ENCODE measurements around the gene PKDREJ. TPM values are rescaled to one million over a fixed set of nuclear protein-coding genes. Genes with fewer than 3 reads are reported as not detected.

Gene PKDREJ
- total and polyA plus RNA-seq, 4 donors = 0.02 to 0.06 (median 0.03) TPM

GRCh38 chr22:46262449-46263215 is 511 bp downstream of the PKDREJ start:
- ATAC-seq (ENCODE audit: insufficient read depth, low FRiP score) (peak; percentile 62), DNase-seq (peak; percentile 29 to 61 (median 44))
- H3K36me3 ChIP-seq (ENCODE audit: control insufficient read depth in 4 of 4, insufficient read depth in 4 of 4, low read length in 4 of 4) = no peaks in the 10 kb centered on the region
- H3K27me3 ChIP-seq (ENCODE audit: control insufficient read depth in 3 of 3, insufficient read depth in 3 of 3, low read length in 2 of 3) = peaks cover 0 to 31% (median 19%) of the 10 kb centered on the region in 3 donors
- no peak overlapping the region for H3K27ac ChIP-seq (ENCODE audit: low read depth in 1 of 2, low read length in 1 of 2)
- peak; percentile 28 for TF ChIP-seq CTCF (IDR thresholded peaks at IDR 0.05; ENCODE audit: control extremely low read depth, extremely low read depth)
- WGBS, 2 donors = 9 to 10% methylated on average over 60 to 109 of the region's 109 CpGs
- peaks cover 0 to 14% (median 0%) of the 10 kb centered on the region in 4 donors for H3K9me3 ChIP-seq (ENCODE audit: control insufficient read depth in 4 of 4, insufficient read depth in 3 of 4, low read length in 3 of 4)
- H3K4me1 ChIP-seq (ENCODE audit: control insufficient read depth in 5 of 5, insufficient read depth in 5 of 5, low read length in 5 of 5) = peaks cover 0 to 8% (median 3%) of the 10 kb centered on the region in 5 donors
- peak overlapping the region; percentile 38 for H3K4me3 ChIP-seq
- H3K9ac ChIP-seq (ENCODE audit: insufficient read depth in 1 of 2, low read length in 2 of 2) = no peak overlapping the region

GRCh38 chr22:46260038-46260437 is 3.1 kb downstream of the PKDREJ start:
- Histone ChIP-seq H3K4me3 (no peak overlapping the region), H3K9me3 (ENCODE audit: control insufficient read depth in 4 of 4, insufficient read depth in 3 of 4, low read length in 3 of 4) (peaks cover 0 to 19% (median 0%) of the 10 kb centered on the region in 4 donors), H3K9ac (ENCODE audit: insufficient read depth in 1 of 2, low read length in 2 of 2) (no peak overlapping the region), H3K36me3 (ENCODE audit: control insufficient read depth in 4 of 4, insufficient read depth in 4 of 4, low read length in 4 of 4) (no peaks in the 10 kb centered on the region), H3K4me1 (ENCODE audit: control insufficient read depth in 5 of 5, insufficient read depth in 5 of 5, low read length in 5 of 5) (peaks cover 0 to 8% (median 0%) of the 10 kb centered on the region in 5 donors), H3K27me3 (ENCODE audit: control insufficient read depth in 3 of 3, insufficient read depth in 3 of 3, low read length in 2 of 3) (peaks cover 0 to 31% (median 19%) of the 10 kb centered on the region in 3 donors), H3K27ac (ENCODE audit: low read depth in 1 of 2, low read length in 1 of 2) (no peak overlapping the region)
- 79 to 80% methylated on average over 6 of the region's 6 CpGs for WGBS, 2 donors
- TF ChIP-seq CTCF (IDR thresholded peaks at IDR 0.05; ENCODE audit: control extremely low read depth, extremely low read depth) = no peak
- DNase-seq (no peak), ATAC-seq (ENCODE audit: insufficient read depth, low FRiP score) (no peak)

- no peak for ATAC-seq (ENCODE audit: insufficient read depth, low FRiP score)
These were observed 3.8 kb downstream of the PKDREJ start for GRCh38 chr22:46259374-46259773.

More at GRCh38 chr22:46259374-46259773, 3.8 kb downstream of the PKDREJ start:
- peaks cover 0 to 8% (median 0%) of the 10 kb centered on the region in 5 donors for H3K4me1 ChIP-seq (ENCODE audit: control insufficient read depth in 5 of 5, insufficient read depth in 5 of 5, low read length in 5 of 5)
- H3K4me3 ChIP-seq = no peak overlapping the region
- TF ChIP-seq CTCF (IDR thresholded peaks at IDR 0.05; ENCODE audit: control extremely low read depth, extremely low read depth) = no peak
- no peak for DNase-seq
- H3K27me3 ChIP-seq (ENCODE audit: control insufficient read depth in 3 of 3, insufficient read depth in 3 of 3, low read length in 2 of 3) = peaks cover 0 to 31% (median 19%) of the 10 kb centered on the region in 3 donors
- H3K27ac ChIP-seq (ENCODE audit: low read depth in 1 of 2, low read length in 1 of 2) = no peak overlapping the region
- peaks cover 0 to 19% (median 0%) of the 10 kb centered on the region in 4 donors for H3K9me3 ChIP-seq (ENCODE audit: control insufficient read depth in 4 of 4, insufficient read depth in 3 of 4, low read length in 3 of 4)
- H3K36me3 ChIP-seq (ENCODE audit: control insufficient read depth in 4 of 4, insufficient read depth in 4 of 4, low read length in 4 of 4) = no peaks in the 10 kb centered on the region
- 29 to 63% methylated on average over 12 of the region's 12 CpGs for WGBS, 2 donors
- H3K9ac ChIP-seq (ENCODE audit: insufficient read depth in 1 of 2, low read length in 2 of 2) = no peak overlapping the region

All from lung (tissue), 12 donors.